ENCODE data around the gene GALNS. TPM values are rescaled to one million over a fixed set of nuclear protein-coding genes. Genes with fewer than 3 reads are reported as not detected.

Gene GALNS
- total and polyA plus RNA-seq, 2 donors = 4.8 to 23.9 TPM

DNA sequence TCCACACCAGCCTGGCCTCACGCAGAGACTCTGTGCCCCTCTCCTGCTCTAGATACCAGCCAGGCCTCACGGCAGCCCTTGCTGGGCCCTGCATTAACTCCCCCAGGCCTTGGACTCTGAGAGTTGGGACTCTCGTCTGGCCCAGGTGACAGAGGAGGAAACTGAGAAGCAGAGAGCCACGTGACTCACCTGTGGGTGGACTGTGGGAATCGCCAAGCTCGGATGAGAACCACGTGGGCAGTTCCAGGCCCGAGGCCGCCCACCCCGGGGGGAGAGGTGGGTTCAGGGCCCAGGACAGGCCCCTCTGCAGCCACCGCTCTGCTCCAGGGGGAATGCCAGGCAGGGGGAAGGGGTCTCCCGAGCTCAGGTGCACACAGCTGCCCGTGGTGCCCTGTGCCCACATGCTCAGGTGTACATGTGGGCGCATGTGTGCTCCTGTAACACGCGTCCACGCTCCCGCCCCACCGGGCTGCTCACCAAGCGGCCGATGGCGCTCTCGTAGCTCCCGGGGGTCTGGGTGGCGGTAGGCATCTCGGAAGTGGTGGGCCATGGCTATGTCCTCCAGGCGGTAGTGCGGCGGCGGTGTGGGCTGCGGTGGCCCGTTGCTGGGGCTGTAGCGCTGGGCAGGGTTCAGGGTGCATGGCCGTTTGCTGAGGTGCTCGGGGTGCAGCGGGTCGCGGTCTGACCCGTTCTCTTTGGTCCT is 28.0 kb upstream of the GALNS start:
- 97% methylated on average over 39 of the region's 39 CpGs for WGBS
- Histone ChIP-seq H3K36me3 (ENCODE audit: control insufficient read depth in 2 of 2, insufficient read depth in 2 of 2, low read length in 1 of 2) (peaks cover 93 to 96% of the 10 kb centered on the region in 2 donors), H3K27ac (ENCODE audit: low read depth in 1 of 2, low read length in 1 of 2) (no peak overlapping the region), H3K4me3 (ENCODE audit: low read length in 2 of 2) (no peak overlapping the region), H3K9me3 (ENCODE audit: control insufficient read depth in 2 of 2, insufficient read depth in 1 of 2, low read length in 1 of 2) (peaks cover 0 to 9% of the 10 kb centered on the region in 2 donors), H3K4me1 (ENCODE audit: control insufficient read depth in 2 of 2, insufficient read depth in 2 of 2, low read length in 2 of 2) (peaks cover 0 to 3% of the 10 kb centered on the region in 2 donors), H3K27me3 (ENCODE audit: control insufficient read depth in 2 of 2, insufficient read depth in 1 of 2, low read length in 1 of 2) (no peaks in the 10 kb centered on the region)
- DNase-seq (ENCODE audit: low read depth in 6 of 9, low spot score in 9 of 9) = no peak

DNA sequence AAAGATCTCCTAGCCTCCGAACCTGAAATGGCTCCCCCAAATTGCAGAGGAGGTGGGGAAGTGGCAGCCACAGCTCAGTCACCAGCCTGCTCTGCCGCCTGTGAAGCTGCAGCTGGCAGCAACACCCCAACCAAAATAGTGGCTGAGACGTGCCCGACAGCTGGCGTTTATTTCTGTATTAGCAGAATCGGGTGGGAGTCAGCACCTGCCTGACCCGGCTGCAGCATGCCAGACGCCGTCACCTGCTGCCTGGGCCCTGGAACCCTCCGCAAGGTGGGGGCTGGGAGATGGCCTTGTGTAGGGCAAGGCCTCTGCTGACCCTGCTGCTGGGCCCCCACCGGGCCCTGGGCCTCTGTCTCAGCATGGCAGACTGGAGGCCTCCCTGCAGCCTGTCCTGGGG is 27.2 kb upstream of the GALNS start:
- Histone ChIP-seq H3K27ac (ENCODE audit: low read depth in 1 of 2, low read length in 1 of 2) (no peak overlapping the region), H3K36me3 (ENCODE audit: control insufficient read depth in 2 of 2, insufficient read depth in 2 of 2, low read length in 1 of 2) (peaks cover 95 to 96% of the 10 kb centered on the region in 2 donors), H3K4me1 (ENCODE audit: control insufficient read depth in 2 of 2, insufficient read depth in 2 of 2, low read length in 2 of 2) (peaks cover 0 to 4% of the 10 kb centered on the region in 2 donors), H3K4me3 (ENCODE audit: low read length in 2 of 2) (no peak overlapping the region), H3K9me3 (ENCODE audit: control insufficient read depth in 2 of 2, insufficient read depth in 1 of 2, low read length in 1 of 2) (peaks cover 0 to 4% of the 10 kb centered on the region in 2 donors), H3K27me3 (ENCODE audit: control insufficient read depth in 2 of 2, insufficient read depth in 1 of 2, low read length in 1 of 2) (no peaks in the 10 kb centered on the region)
- DNase-seq (ENCODE audit: low read depth in 6 of 9, low spot score in 9 of 9) = no peak
- 96% methylated on average over 11 of the region's 11 CpGs for WGBS

DNA sequence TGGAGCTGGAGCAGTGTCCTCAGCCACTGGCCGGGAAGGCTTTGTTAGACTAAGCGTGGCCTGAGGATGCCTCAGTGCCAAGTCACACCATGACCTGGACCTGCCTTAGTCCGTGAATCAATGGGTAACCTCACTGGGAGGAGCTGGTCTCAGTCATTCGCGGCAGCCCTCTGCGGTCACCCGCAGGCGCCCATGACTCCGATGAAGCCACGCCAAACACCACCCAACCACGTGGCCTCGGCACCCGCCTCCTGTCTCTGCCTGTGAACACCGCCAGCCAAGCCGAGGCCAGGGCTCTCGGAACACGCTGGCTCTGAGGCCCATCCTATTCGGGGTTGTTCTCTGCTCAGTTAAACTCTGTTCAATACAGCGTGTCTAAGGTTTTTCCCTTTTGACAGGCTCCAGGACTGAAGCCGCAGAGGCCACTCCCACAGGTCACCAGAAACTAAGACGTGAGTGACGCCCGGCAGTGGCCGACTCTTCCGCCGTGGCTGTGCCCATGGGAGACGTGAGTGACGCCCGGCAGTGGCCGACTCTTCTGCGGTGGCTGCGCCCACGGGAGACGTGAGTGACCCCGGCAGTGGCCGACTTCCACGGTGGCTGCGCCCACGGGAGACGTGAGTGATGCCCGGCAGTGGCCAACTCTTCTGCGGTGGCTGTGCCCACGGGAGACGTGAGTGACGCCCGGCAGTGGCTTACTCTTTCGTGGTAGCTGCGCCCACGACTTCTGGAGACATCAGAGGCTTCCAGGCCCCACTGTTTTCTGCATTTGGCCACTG is 26.6 kb upstream of the GALNS start:
- H3K27ac ChIP-seq (ENCODE audit: low read depth in 1 of 2, low read length in 1 of 2) = no peak overlapping the region
- WGBS = 98% methylated on average over 49 of the region's 49 CpGs
- H3K4me3 ChIP-seq (ENCODE audit: low read length in 2 of 2) = no peak overlapping the region
- no peak for DNase-seq (ENCODE audit: low read depth in 6 of 9, low spot score in 9 of 9)
- H3K36me3 ChIP-seq (ENCODE audit: control insufficient read depth in 2 of 2, insufficient read depth in 2 of 2, low read length in 1 of 2) = peaks cover 97 to 98% of the 10 kb centered on the region in 2 donors
- no peaks in the 10 kb centered on the region for H3K9me3 ChIP-seq (ENCODE audit: control insufficient read depth in 2 of 2, insufficient read depth in 1 of 2, low read length in 1 of 2)
- no peaks in the 10 kb centered on the region for H3K27me3 ChIP-seq (ENCODE audit: control insufficient read depth in 2 of 2, insufficient read depth in 1 of 2, low read length in 1 of 2)
- peaks cover 0 to 4% of the 10 kb centered on the region in 2 donors for H3K4me1 ChIP-seq (ENCODE audit: control insufficient read depth in 2 of 2, insufficient read depth in 2 of 2, low read length in 2 of 2)

DNA sequence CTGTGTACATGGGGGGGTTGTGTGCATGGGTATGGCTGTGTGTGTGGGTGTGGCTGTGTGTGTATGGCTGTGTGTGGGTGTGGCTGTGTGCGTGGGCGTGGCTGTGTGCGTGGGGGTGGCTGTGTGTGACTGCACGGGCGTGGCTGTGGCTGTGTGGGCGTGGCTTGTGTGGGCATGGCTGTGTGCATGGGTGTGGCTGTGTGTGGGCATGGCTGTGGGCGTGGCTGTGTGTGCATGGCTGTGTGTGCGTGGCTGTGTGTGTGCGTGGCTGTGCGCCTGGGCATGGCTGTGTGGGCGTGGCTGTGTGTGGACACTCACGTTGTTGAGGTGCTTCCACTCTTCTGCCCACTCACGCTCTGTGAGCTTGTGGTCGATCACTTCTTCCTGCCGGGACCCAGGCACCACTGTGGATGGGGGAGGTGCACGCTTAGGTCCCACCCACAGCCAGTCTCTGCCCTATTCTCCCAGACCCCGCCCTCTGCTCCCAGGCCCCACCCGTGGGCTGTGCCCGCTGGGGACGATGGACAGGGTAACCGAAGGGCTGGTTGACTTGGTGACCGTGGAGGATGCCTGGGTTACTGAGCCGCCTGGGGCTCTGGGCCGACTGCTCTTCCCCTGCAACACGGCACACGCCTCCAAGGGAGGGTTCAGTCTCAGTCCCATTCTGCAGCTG is 25.7 kb upstream of the GALNS start:
- no peak for DNase-seq (ENCODE audit: low read depth in 6 of 9, low spot score in 9 of 9)
- no peak overlapping the region for H3K27ac ChIP-seq (ENCODE audit: low read depth in 1 of 2, low read length in 1 of 2)

DNA sequence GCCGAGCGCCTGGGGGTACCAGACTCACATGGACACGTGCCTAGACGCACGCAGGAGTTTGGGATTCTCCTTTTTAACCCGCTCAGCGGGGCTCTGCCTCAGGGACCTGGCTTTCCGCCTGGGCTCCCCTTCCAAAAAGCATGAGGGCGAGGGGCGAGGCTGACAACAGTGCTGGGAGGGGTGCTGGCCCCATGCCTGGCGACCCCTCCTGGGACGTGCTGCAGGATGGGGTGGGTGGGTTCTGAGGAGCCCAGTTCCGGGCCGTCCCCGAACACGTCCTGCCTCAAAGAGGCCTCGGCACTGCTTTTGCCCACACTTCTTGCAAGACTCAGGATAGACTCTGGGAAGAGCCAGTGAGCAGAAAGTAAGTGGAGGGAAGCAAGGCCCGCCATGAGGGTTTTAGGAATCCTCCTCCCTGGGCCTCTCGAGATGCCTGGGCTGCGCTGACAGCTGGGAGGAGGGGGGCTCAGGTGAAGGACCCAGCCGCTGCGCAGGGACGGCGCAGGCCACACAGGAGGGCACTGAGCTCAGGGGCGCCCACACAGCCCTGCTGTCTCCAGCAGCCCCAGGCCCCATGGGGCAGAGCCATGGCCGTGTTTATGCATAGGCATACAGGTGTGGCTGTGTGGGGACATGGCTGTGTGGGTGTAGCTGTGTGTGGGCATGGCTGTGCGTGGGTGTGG is 25.1 kb upstream of the GALNS start:
- DNase-seq (ENCODE audit: low read depth in 6 of 9, low spot score in 9 of 9) = no peak
- 98% methylated on average over 27 of the region's 27 CpGs for WGBS
- no peaks in the 10 kb centered on the region for H3K27me3 ChIP-seq (ENCODE audit: control insufficient read depth in 2 of 2, insufficient read depth in 1 of 2, low read length in 1 of 2)
- peaks cover 97 to 100% of the 10 kb centered on the region in 2 donors for H3K36me3 ChIP-seq (ENCODE audit: control insufficient read depth in 2 of 2, insufficient read depth in 2 of 2, low read length in 1 of 2)
- H3K4me3 ChIP-seq (ENCODE audit: low read length in 2 of 2) = no peak overlapping the region
- no peaks in the 10 kb centered on the region for H3K9me3 ChIP-seq (ENCODE audit: control insufficient read depth in 2 of 2, insufficient read depth in 1 of 2, low read length in 1 of 2)
- no peak overlapping the region for H3K27ac ChIP-seq (ENCODE audit: low read depth in 1 of 2, low read length in 1 of 2)
- peaks cover 0 to 4% of the 10 kb centered on the region in 2 donors for H3K4me1 ChIP-seq (ENCODE audit: control insufficient read depth in 2 of 2, insufficient read depth in 2 of 2, low read length in 2 of 2)

More for the DNA sequence above, 25.7 kb upstream of the GALNS start:
- Histone ChIP-seq H3K27me3 (ENCODE audit: control insufficient read depth in 2 of 2, insufficient read depth in 1 of 2, low read length in 1 of 2) (no peaks in the 10 kb centered on the region), H3K9me3 (ENCODE audit: control insufficient read depth in 2 of 2, insufficient read depth in 1 of 2, low read length in 1 of 2) (no peaks in the 10 kb centered on the region), H3K4me1 (ENCODE audit: control insufficient read depth in 2 of 2, insufficient read depth in 2 of 2, low read length in 2 of 2) (peaks cover 0 to 4% of the 10 kb centered on the region in 2 donors), H3K36me3 (ENCODE audit: control insufficient read depth in 2 of 2, insufficient read depth in 2 of 2, low read length in 1 of 2) (peaks cover 98 to 99% of the 10 kb centered on the region in 2 donors), H3K4me3 (ENCODE audit: low read length in 2 of 2) (no peak overlapping the region)
- 93% methylated on average over 26 of the region's 26 CpGs for WGBS

DNA sequence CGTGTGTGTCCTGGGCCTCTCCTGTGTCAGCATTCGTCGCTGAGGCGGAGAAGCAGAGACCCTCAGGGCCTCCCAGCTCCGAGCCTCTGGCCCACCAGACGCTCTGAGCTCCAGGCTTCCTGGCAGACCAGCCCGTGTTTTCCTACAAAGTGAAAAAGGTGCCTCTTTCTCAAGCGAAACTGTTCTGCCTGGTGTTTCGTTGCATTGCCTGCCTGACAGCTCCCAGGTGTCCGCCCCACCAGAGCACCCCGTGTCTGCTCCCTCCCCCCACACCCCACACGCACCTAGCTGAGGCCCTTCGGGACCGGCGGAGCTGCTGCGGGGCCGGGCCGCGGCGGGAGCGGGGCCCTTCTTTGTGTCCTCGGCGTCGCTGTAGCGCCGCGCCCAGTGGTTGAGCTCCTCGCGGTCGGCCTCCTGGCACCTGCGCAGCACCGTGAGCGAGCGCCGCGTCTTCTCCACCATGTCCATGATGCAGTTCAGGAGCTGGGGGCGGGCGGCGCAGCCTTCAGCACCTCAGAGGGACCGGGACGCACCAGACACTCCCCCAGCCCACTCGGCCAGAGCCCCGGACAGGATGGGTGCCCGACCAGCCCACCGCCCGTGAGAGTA is 24.4 kb upstream of the GALNS start:
- Histone ChIP-seq H3K4me1 (ENCODE audit: control insufficient read depth in 2 of 2, insufficient read depth in 2 of 2, low read length in 2 of 2) (peaks cover 0 to 4% of the 10 kb centered on the region in 2 donors), H3K27me3 (ENCODE audit: control insufficient read depth in 2 of 2, insufficient read depth in 1 of 2, low read length in 1 of 2) (no peaks in the 10 kb centered on the region), H3K4me3 (ENCODE audit: low read length in 2 of 2) (no peak overlapping the region), H3K27ac (ENCODE audit: low read depth in 1 of 2, low read length in 1 of 2) (no peak overlapping the region), H3K9me3 (ENCODE audit: control insufficient read depth in 2 of 2, insufficient read depth in 1 of 2, low read length in 1 of 2) (no peaks in the 10 kb centered on the region), H3K36me3 (ENCODE audit: control insufficient read depth in 2 of 2, insufficient read depth in 2 of 2, low read length in 1 of 2) (peaks cover 97% of the 10 kb centered on the region in 2 donors)
- no peak for DNase-seq (ENCODE audit: low read depth in 6 of 9, low spot score in 9 of 9)
- WGBS = 95% methylated on average over 46 of the region's 46 CpGs

DNA sequence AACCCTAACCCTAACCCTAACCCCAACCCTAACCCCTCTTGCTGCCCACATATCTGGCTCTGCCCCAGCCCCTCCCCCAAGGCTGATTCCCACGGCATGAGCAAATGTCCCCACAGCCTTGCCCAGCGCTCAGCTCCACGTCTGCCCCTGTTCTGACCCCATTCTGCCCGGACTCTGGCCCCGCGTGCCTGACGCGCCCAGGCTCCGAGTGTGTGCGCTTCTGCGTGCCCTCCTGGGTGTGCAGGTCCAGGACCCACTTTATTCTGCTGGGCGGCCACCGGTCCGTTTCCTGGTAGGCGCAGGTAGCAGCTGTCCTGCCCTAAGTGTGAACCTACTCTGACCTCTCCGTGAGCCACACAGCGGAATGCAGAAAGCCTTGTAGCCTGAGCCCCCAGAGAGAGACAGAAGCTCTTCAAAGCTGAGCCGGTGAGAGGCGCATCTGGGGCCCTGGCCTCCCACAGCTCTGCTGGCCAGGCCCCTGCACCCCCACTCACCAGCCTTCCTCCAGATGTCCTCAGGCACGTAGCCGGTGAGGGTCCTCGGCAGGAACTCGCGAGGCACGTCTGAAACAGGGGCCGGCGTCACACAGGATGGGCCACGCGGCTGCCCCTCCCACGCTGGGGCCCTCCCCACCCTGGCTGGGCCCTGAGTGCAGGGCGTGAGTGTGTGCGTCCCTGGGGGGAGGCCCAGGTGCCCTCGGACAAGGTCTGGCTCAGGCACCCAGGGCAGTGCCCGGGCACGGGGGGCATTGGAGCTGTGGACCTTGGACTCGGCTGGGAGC is 23.7 kb upstream of the GALNS start:
- no peaks in the 10 kb centered on the region for H3K9me3 ChIP-seq (ENCODE audit: control insufficient read depth in 2 of 2, insufficient read depth in 1 of 2, low read length in 1 of 2)
- peaks cover 96 to 97% of the 10 kb centered on the region in 2 donors for H3K36me3 ChIP-seq (ENCODE audit: control insufficient read depth in 2 of 2, insufficient read depth in 2 of 2, low read length in 1 of 2)
- DNase-seq (ENCODE audit: low read depth in 6 of 9, low spot score in 9 of 9) = no peak
- no peak overlapping the region for H3K4me3 ChIP-seq (ENCODE audit: low read length in 2 of 2)
- no peaks in the 10 kb centered on the region for H3K27me3 ChIP-seq (ENCODE audit: control insufficient read depth in 2 of 2, insufficient read depth in 1 of 2, low read length in 1 of 2)
- H3K4me1 ChIP-seq (ENCODE audit: control insufficient read depth in 2 of 2, insufficient read depth in 2 of 2, low read length in 2 of 2) = peaks cover 0 to 4% of the 10 kb centered on the region in 2 donors
- H3K27ac ChIP-seq (ENCODE audit: low read depth in 1 of 2, low read length in 1 of 2) = no peak overlapping the region
- 95% methylated on average over 36 of the region's 36 CpGs for WGBS

DNA sequence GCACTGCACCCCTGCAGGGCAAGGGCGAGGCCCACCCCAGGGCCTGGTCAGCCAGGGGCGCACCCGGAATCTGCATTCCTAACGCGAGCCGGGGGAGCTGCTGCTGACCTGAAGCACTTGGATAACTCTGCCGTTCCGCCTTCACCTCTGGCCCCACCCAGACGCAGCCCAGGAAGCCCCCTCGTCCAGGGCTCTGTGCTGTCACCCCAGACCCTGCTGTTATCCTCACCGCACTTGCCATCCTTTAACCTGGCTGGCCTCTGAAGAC is 23.0 kb upstream of the GALNS start:
- Histone ChIP-seq H3K4me1 (ENCODE audit: control insufficient read depth in 2 of 2, insufficient read depth in 2 of 2, low read length in 2 of 2) (peaks cover 0 to 4% of the 10 kb centered on the region in 2 donors), H3K27me3 (ENCODE audit: control insufficient read depth in 2 of 2, insufficient read depth in 1 of 2, low read length in 1 of 2) (no peaks in the 10 kb centered on the region), H3K36me3 (ENCODE audit: control insufficient read depth in 2 of 2, insufficient read depth in 2 of 2, low read length in 1 of 2) (peaks cover 96 to 97% of the 10 kb centered on the region in 2 donors), H3K4me3 (ENCODE audit: low read length in 2 of 2) (no peak overlapping the region), H3K9me3 (ENCODE audit: control insufficient read depth in 2 of 2, insufficient read depth in 1 of 2, low read length in 1 of 2) (no peaks in the 10 kb centered on the region), H3K27ac (ENCODE audit: low read depth in 1 of 2, low read length in 1 of 2) (no peak overlapping the region)
- 91% methylated on average over 11 of the region's 11 CpGs for WGBS
- no peak for DNase-seq (ENCODE audit: low read depth in 6 of 9, low spot score in 9 of 9)
